H9 (cell line): ENCODE measurements around the gene USP40. TPM values are rescaled to one million over a fixed set of nuclear protein-coding genes. Genes with fewer than 3 reads are reported as not detected.

Experiments used
- DNase-seq: peaks from one replicate; pipeline ENCODE4 v3.0.0-alpha.2; 2017
- H2AFZ ChIP-seq: one replicate; pipeline ENCODE4 v1.6.1; 2013; ENCODE audit warnings: mild to moderate bottlenecking, low read length, control low read depth, moderate library complexity
- H2AK5ac ChIP-seq: 2 replicates; pipeline ENCODE4 v1.6.1; 2013; ENCODE audit warnings: low read length, control low read depth, mixed read lengths; ENCODE audit not compliant: insufficient read length
- H2BK120ac ChIP-seq: one replicate; pipeline ENCODE4 v1.6.1; 2013; ENCODE audit warnings: low read depth, mild to moderate bottlenecking, low read length, control low read depth, inconsistent platforms; ENCODE audit not compliant: poor library complexity, severe bottlenecking
- H2BK12ac ChIP-seq: 2 replicates; pipeline ENCODE4 v1.6.1; 2013; ENCODE audit warnings: low read length, control low read depth, mixed read lengths, low read depth; ENCODE audit not compliant: insufficient read length
- H2BK15ac ChIP-seq: 2 replicates; pipeline ENCODE4 v1.6.1; 2013; ENCODE audit warnings: low read depth, low read length, control low read depth
- H2BK20ac ChIP-seq: one replicate; pipeline ENCODE4 v1.6.1; 2013; ENCODE audit warnings: low read depth, mild to moderate bottlenecking, low read length, control low read depth, inconsistent platforms; ENCODE audit not compliant: poor library complexity, severe bottlenecking
- H2BK5ac ChIP-seq: 2 replicates; pipeline ENCODE4 v1.6.1; 2013; ENCODE audit warnings: low read length, control low read depth, mixed read lengths; ENCODE audit not compliant: insufficient read length
- H3K14ac ChIP-seq: 2 replicates; pipeline ENCODE4 v1.6.1; 2013; ENCODE audit warnings: low read length, control low read depth; ENCODE audit not compliant: insufficient read depth
- H3K18ac ChIP-seq: 2 replicates; pipeline ENCODE4 v1.6.1; 2013; ENCODE audit warnings: low read depth, mild to moderate bottlenecking, mixed read lengths, low read length, control low read depth; ENCODE audit not compliant: insufficient read length
- H3K23ac ChIP-seq: 2 replicates; pipeline ENCODE4 v1.6.1; 2013; ENCODE audit warnings: low read length, control low read depth, mixed read lengths, low read depth; ENCODE audit not compliant: insufficient read length
- H3K23me2 ChIP-seq: 2 replicates; pipeline ENCODE4 v1.6.1; 2013; ENCODE audit warnings: low read depth, mild to moderate bottlenecking, mixed read lengths, low read length, control low read depth; ENCODE audit not compliant: insufficient read length, poor library complexity, severe bottlenecking
- H3K27ac ChIP-seq: 2 replicates; pipeline ENCODE4 v1.5.1; 2013; ENCODE audit warnings: low read length, control low read depth, mixed read lengths, low read depth; ENCODE audit not compliant: insufficient read length
- H3K27me3 ChIP-seq: 2 replicates; pipeline ENCODE4 v1.6.1; 2013; ENCODE audit warnings: low read length, control low read depth, inconsistent platforms; ENCODE audit not compliant: insufficient read depth
- H3K4ac ChIP-seq: 2 replicates; pipeline ENCODE4 v1.6.1; 2013; ENCODE audit warnings: low read depth, mild to moderate bottlenecking, control low read depth, inconsistent platforms, low read length, moderate library complexity
- H3K4me1 ChIP-seq: 2 replicates; pipeline ENCODE4 v1.6.1; 2013; ENCODE audit warnings: low read length, control low read depth, inconsistent platforms; ENCODE audit not compliant: insufficient read depth
- H3K4me2 ChIP-seq: 2 replicates; pipeline ENCODE4 v1.6.1; 2013; ENCODE audit warnings: low read length, control low read depth, mixed read lengths; ENCODE audit not compliant: insufficient read length, insufficient read depth
- H3K56ac ChIP-seq: 2 replicates; pipeline ENCODE4 v1.6.1; 2013; ENCODE audit warnings: low read depth, mild to moderate bottlenecking, mixed read lengths, low read length, control low read depth; ENCODE audit not compliant: insufficient read length
- H3K79me1 ChIP-seq: 2 replicates; pipeline ENCODE4 v1.6.1; 2013; ENCODE audit warnings: low read depth, mild to moderate bottlenecking, moderate library complexity, low read length, control low read depth, inconsistent platforms; ENCODE audit not compliant: insufficient read depth, poor library complexity, severe bottlenecking
- H3K79me2 ChIP-seq: 2 replicates; pipeline ENCODE4 v1.6.1; 2013; ENCODE audit warnings: low read length, control low read depth, inconsistent platforms; ENCODE audit not compliant: insufficient read depth
- H3K9ac ChIP-seq: 2 replicates; pipeline ENCODE4 v1.6.1; 2013; ENCODE audit warnings: low read length, control low read depth, mixed read lengths; ENCODE audit not compliant: insufficient read length; ENCODE audit errors: extremely low read depth
- H3K9me3 ChIP-seq: one replicate; pipeline ENCODE4 v1.6.1; 2013; ENCODE audit warnings: low read depth, low read length, inconsistent platforms; ENCODE audit not compliant: control insufficient read depth
- H3T11ph ChIP-seq: one replicate; pipeline ENCODE4 v1.6.1; 2013; ENCODE audit warnings: mild to moderate bottlenecking, low read length, control low read depth, inconsistent platforms
- H4K20me1 ChIP-seq: one replicate; pipeline ENCODE4 v1.6.1; 2013; ENCODE audit not compliant: control insufficient read depth, insufficient read length, insufficient read depth
- H4K5ac ChIP-seq: 2 replicates; pipeline ENCODE4 v1.6.1; 2013; ENCODE audit warnings: low read depth, mild to moderate bottlenecking, mixed read lengths, low read length, control low read depth; ENCODE audit not compliant: insufficient read length
- H4K8ac ChIP-seq: replicated peaks from 2 replicates; pipeline ENCODE4 v1.6.1; 2013; ENCODE audit warnings: low read length, control low read depth, mixed read lengths, low read depth; ENCODE audit not compliant: insufficient read length
- H4K91ac ChIP-seq: 2 replicates; pipeline ENCODE4 v1.6.1; 2013; ENCODE audit warnings: low read depth, mild to moderate bottlenecking, moderate library complexity, mixed read lengths, low read length, control low read depth; ENCODE audit not compliant: insufficient read length
- H3K27ac Mint-ChIP-seq, 3 experiments: 2 replicates in 2 of 3; 3 replicates in 1 of 3; pipeline ENCODE4 v1.8.0; 2020 to 2021; ENCODE audit warnings: mixed read lengths in 3 of 3, mild to moderate bottlenecking in 1 of 3, moderate library complexity in 1 of 3
- H3K27me3 Mint-ChIP-seq: 2 replicates; pipeline ENCODE4 v1.8.0; 2021; ENCODE audit warnings: low read depth, mild to moderate bottlenecking, moderate library complexity, mixed read lengths
- H3K36me3 Mint-ChIP-seq, 3 experiments: 2 replicates in 2 of 3; 3 replicates in 1 of 3; pipeline ENCODE4 v1.8.0; 2020 to 2021; ENCODE audit warnings: low read depth in 3 of 3, mixed read lengths in 3 of 3; ENCODE audit not compliant: insufficient read depth in 1 of 3
- H3K4me1 Mint-ChIP-seq, 2 experiments: 2 replicates each; pipeline ENCODE4 v1.8.0; 2020; ENCODE audit warnings: mixed read lengths in 2 of 2
- H3K4me3 Mint-ChIP-seq, 2 experiments: 2 replicates in 1 of 2; 3 replicates in 1 of 2; pipeline ENCODE4 v1.8.0; 2020 to 2021; ENCODE audit warnings: mild to moderate bottlenecking in 2 of 2, mixed read lengths in 2 of 2, moderate library complexity in 1 of 2
- H3K9me3 Mint-ChIP-seq, 2 experiments: 2 replicates in 1 of 2; 3 replicates in 1 of 2; pipeline ENCODE4 v1.8.0; 2020; ENCODE audit warnings: mild to moderate bottlenecking in 2 of 2, mixed read lengths in 2 of 2, moderate library complexity in 1 of 2
- CTCF ChIP-seq: fragments of 200-600 bp; sonication (generic); conservative IDR thresholded peaks from 3 replicates; pipeline ENCODE4 v1.8.0; 2021; ENCODE audit warnings: antibody characterized with exemption, mild to moderate bottlenecking
- WGBS: extraction: QIAGEN DNeasy Blood & Tissue Kit; methylation state at CpG from one replicate; pipeline ENCODE4 v1.1.7; 2013; ENCODE audit warnings: missing lambda C conversion rate, low lambda C conversion rate, mixed read lengths; ENCODE audit not compliant: insufficient read length; ENCODE audit errors: extremely low coverage; 5-methylcytosine and 5-hydroxymethylcytosine counted together
- total RNA-seq: library from RNA; stranded (reverse); gene quantifications from 2 replicates; pipeline ENCODE4 v1.2.1, GENCODE V29; 2021

USP40 gene
- total RNA-seq, 1 experiment from 2014 or later: 7.5 TPM

- no peak overlapping the region for H3K4me3 Mint-ChIP-seq
- Histone ChIP-seq H3K23me2 (no peaks in the 10 kb centered on the region), H3K4me2 (no peak overlapping the region), H2BK12ac (no peak overlapping the region), H4K91ac (no peak overlapping the region), H3K56ac (no peak overlapping the region), H4K20me1 (no peaks in the 10 kb centered on the region), H2BK15ac (no peak overlapping the region), H3K4me1 (no peaks in the 10 kb centered on the region), H2BK120ac (no peak overlapping the region), H3K9me3 (no peaks in the 10 kb centered on the region), H3K79me1 (no peaks in the 10 kb centered on the region), H3K18ac (no peak overlapping the region), H2BK5ac (no peak overlapping the region), H3T11ph (no peak overlapping the region), H4K5ac (no peak overlapping the region), H2BK20ac (no peak overlapping the region), H4K8ac (no peak overlapping the region), H3K27me3 (no peaks in the 10 kb centered on the region), H2AK5ac (no peak overlapping the region), H3K9ac (no peak overlapping the region), H3K14ac (no peak overlapping the region), H3K4ac (no peak overlapping the region), H3K23ac (no peak overlapping the region), H3K79me2 (no peaks in the 10 kb centered on the region), H2AFZ (no peak overlapping the region), H3K27ac (no peak overlapping the region)
- no peak overlapping the region for H3K27ac Mint-ChIP-seq
- no peaks in the 10 kb centered on the region for H3K4me1 Mint-ChIP-seq
- no peak for DNase-seq
- no CpG with 5 or more reads among the region's 3 CpGs for WGBS
- H3K36me3 Mint-ChIP-seq: peaks cover 0 to 4% (median 0%) of the 10 kb centered on the region in 3 experiments; a peak in 1 of 7 replicates
- TF ChIP-seq CTCF: no peak
- H3K9me3 Mint-ChIP-seq: no peaks in the 10 kb centered on the region; a peak in 1 of 5 replicates
- H3K27me3 Mint-ChIP-seq: no peaks in the 10 kb centered on the region
These were observed 46.6 kb downstream of the USP40 start for GRCh38 chr2:233519787-233520611.
